Esophagus (tissue), 2 donors: Measurements from ENCODE around the gene PLEKHM2. TPM values are rescaled to one million over a fixed set of nuclear protein-coding genes. Genes with fewer than 3 reads are reported as not detected.

ENCODE experiments used
- H3K27ac ChIP-seq, 2 donors: one replicate each; pipeline ENCODE4 v1.5.1; 2013; ENCODE audit warnings: low read depth in 2 of 2, mild to moderate bottlenecking in 2 of 2, inconsistent platforms in 1 of 2, low read length in 1 of 2, moderate library complexity in 1 of 2
- H3K27me3 ChIP-seq, 2 donors: one replicate each; pipeline ENCODE4 v1.6.1; 2013; ENCODE audit warnings: low read length in 2 of 2, control low read depth in 1 of 2, mild to moderate bottlenecking in 1 of 2; ENCODE audit not compliant: insufficient read depth in 2 of 2, control insufficient read depth in 1 of 2
- H3K36me3 ChIP-seq, 2 donors: one replicate each; pipeline ENCODE4 v1.6.1; 2013; ENCODE audit warnings: low read length in 1 of 2; ENCODE audit not compliant: control insufficient read depth in 2 of 2, insufficient read depth in 2 of 2
- H3K4me1 ChIP-seq, 2 donors: one replicate each; pipeline ENCODE4 v1.6.1; 2013; ENCODE audit warnings: low read length in 1 of 2; ENCODE audit not compliant: control insufficient read depth in 2 of 2, insufficient read depth in 2 of 2
- H3K4me3 ChIP-seq, 2 donors: one replicate each; pipeline ENCODE4 v1.5.1; 2013; ENCODE audit warnings: low read length in 2 of 2, mild to moderate bottlenecking in 2 of 2, low read depth in 1 of 2, moderate library complexity in 1 of 2
- H3K9me3 ChIP-seq, 2 donors: one replicate each; pipeline ENCODE4 v1.6.1; 2013; ENCODE audit warnings: mild to moderate bottlenecking in 2 of 2, low read depth in 1 of 2, low read length in 1 of 2, moderate library complexity in 1 of 2; ENCODE audit not compliant: control insufficient read depth in 2 of 2, insufficient read depth in 1 of 2
- WGBS, 2 donors: extraction: QIAGEN DNeasy Blood & Tissue Kit; methylation state at CpG; one replicate each; pipeline ENCODE4 v1.1.7; 2013; 5-methylcytosine and 5-hydroxymethylcytosine counted together
- polyA plus RNA-seq, 2 donors: library from polyadenylated mRNA; stranded (reverse); fragments of 200-250 nt; gene quantifications; one replicate each; pipeline ENCODE4 v1.2.3, GENCODE V29; 2013
- donor health status: healthy with polysubstance abuse.
- donor health status: Bipolar disorder and iron deficiency.

PLEKHM2 gene
- polyA plus RNA-seq, 2 donors, result 34.5 to 40.7 TPM

- 76 to 78% methylated on average over 2 of the region's 2 CpGs for WGBS, 2 donors
- Histone ChIP-seq H3K9me3 (no peaks in the 10 kb centered on the region), H3K27me3 (no peaks in the 10 kb centered on the region), H3K27ac (no peak overlapping the region), H3K4me1 (no peaks in the 10 kb centered on the region), H3K36me3 (peaks cover 12 to 15% of the 10 kb centered on the region in 2 donors), H3K4me3 (no peak overlapping the region)
Measured at GRCh38 chr1:15775706-15776105, 91.6 kb downstream of the PLEKHM2 start.

DNA sequence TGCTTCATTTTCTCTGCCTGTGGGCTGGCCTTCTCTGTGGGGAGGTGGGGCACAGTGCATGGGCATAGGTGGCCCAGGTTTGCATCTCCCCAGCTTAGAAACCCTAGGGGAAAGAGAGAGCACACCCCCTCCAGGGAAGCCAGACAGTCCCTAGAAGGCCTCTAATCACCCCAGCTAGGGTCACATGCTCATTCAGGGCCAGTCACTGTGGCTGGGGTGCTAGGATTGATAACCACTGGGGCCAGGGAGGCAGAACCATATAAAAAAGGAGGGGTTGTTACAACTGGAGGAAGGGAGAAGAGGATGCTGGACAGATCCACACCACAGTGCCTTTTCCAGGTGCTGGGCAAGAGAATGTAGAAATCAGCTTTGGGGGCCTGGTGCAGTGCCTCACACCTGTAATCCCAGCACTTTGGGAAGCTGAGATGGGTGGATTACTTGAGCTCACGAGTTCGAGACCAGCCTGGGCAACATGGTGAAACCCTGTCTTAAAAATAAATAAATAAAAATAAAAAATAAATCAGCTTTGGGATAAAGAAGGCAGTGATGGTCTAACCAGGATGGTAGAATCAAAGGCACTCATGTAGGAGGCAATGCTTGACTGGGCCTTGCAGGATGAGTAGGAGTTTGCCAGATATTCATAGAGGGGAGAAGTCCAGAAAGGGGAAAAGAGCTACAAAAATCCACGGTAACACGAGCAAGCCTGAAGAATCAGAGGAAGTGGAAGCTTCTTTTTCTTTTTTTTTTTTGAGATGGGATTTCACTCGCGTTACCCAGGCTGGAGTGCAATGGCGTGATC is 94.0 kb downstream of the PLEKHM2 start:
- H3K4me3 ChIP-seq, result no peak overlapping the region
- H3K27ac ChIP-seq, result no peak overlapping the region
- H3K27me3 ChIP-seq, result no peaks in the 10 kb centered on the region
- H3K9me3 ChIP-seq, result no peaks in the 10 kb centered on the region
- H3K36me3 ChIP-seq, result peaks cover 8 to 9% of the 10 kb centered on the region in 2 donors
- H3K4me1 ChIP-seq, result peaks cover 0 to 3% of the 10 kb centered on the region in 2 donors
- 92 to 96% methylated on average over 7 of the region's 7 CpGs for WGBS, 2 donors

Other genes with a start within 250 kb of the PLEKHM2 start
- gene CTRC, start 245.9 kb upstream of the PLEKHM2 start, polyA plus RNA-seq, result under 1 TPM; 0.16 to 0.53 TPM
- not detected for gene CELA2A, start 227.6 kb upstream of the PLEKHM2 start, polyA plus RNA-seq
- gene CELA2B, start 208.2 kb upstream of the PLEKHM2 start, polyA plus RNA-seq, result not detected
- gene CASP9, start 160.1 kb upstream of the PLEKHM2 start, polyA plus RNA-seq, result 10 to 100 TPM; 10.3 to 10.4 TPM
- 1 to 10 TPM; 3.1 to 6.1 TPM for gene DNAJC16, start 157.5 kb upstream of the PLEKHM2 start, polyA plus RNA-seq
- gene AGMAT, start 99.3 kb upstream of the PLEKHM2 start, polyA plus RNA-seq, result under 1 TPM; 0.16 to 0.27 TPM
- 10 to 100 TPM in 1 of 2 donors, 1 to 10 TPM in 1; 9.6 to 15.3 TPM for gene DDI2, start 66.9 kb upstream of the PLEKHM2 start, polyA plus RNA-seq
- 1 to 10 TPM in 1 of 2 donors, under 1 TPM in 1; 0.46 to 2.7 TPM for gene SLC25A34, start 51.9 kb downstream of the PLEKHM2 start, polyA plus RNA-seq
- not detected for gene TMEM82, start 58.2 kb downstream of the PLEKHM2 start, polyA plus RNA-seq
- 10 to 100 TPM; 17.7 to 20.5 TPM for gene FBLIM1, start 74.5 kb downstream of the PLEKHM2 start, polyA plus RNA-seq
- gene UQCRHL, start 123.3 kb downstream of the PLEKHM2 start, polyA plus RNA-seq, result 1 to 10 TPM; 1.9 to 2.0 TPM
- gene SPEN, start 163.4 kb downstream of the PLEKHM2 start, polyA plus RNA-seq, result 10 to 100 TPM; 14.4 to 15.3 TPM